Heart right ventricle (tissue), 16 donors: ENCODE results near the gene TP63. TPM values are rescaled to one million over a fixed set of nuclear protein-coding genes. Genes with fewer than 3 reads are reported as not detected.
A peak's percentile ranks its signal among the peaks of the same experiment; 100 is the strongest.

Experiments
- ATAC-seq, 8 donors: fragments of 200-7000 bp; cut with Tn5 transposase; one replicate each; pipeline ENCODE4 v1.9.1; 2020; ENCODE audit warnings: mild to moderate bottlenecking in 8 of 8, moderate library complexity in 8 of 8, moderate number of reproducible peaks in 1 of 8
- DNase-seq, 2 donors: peaks; one replicate each; pipeline ENCODE4 v3.0.0-alpha.2; 2020
- H3K27ac ChIP-seq, 10 donors: fragments of 200-600 bp; sonication (generic) in 2 of 10; one replicate each; pipeline versions ENCODE4 v1.5.0 to v1.8.0; 2020 to 2022; ENCODE audit warnings: mild to moderate bottlenecking in 3 of 10
- H3K27me3 ChIP-seq, 7 donors: fragments of 200-600 bp; one replicate each; pipeline ENCODE4 v1.8.0; 2021 to 2022; ENCODE audit warnings: mild to moderate bottlenecking in 2 of 7
- H3K36me3 ChIP-seq, 9 donors: fragments of 200-600 bp; sonication (generic) in 1 of 9; one replicate each; pipeline versions ENCODE4 v1.5.0 to v1.8.0; 2020 to 2022; ENCODE audit warnings: mild to moderate bottlenecking in 2 of 9
- H3K4me1 ChIP-seq, 9 donors: fragments of 200-600 bp; sonication (generic) in 1 of 9; one replicate each; pipeline versions ENCODE4 v1.5.0 to v1.8.0; 2020 to 2022; ENCODE audit warnings: mild to moderate bottlenecking in 4 of 9
- H3K4me3 ChIP-seq, 10 donors: fragments of 200-600 bp; sonication (generic) in 2 of 10; one replicate each; pipeline versions ENCODE4 v1.5.0 to v1.8.0; 2020 to 2022; ENCODE audit warnings: mild to moderate bottlenecking in 7 of 10, moderate library complexity in 2 of 10
- H3K9me3 ChIP-seq, 11 donors: fragments of 200-600 bp in 10 of 11; sonication (generic) in 2 of 11; one replicate each; pipeline versions ENCODE4 v1.5.0 to v1.8.0; 2013 to 2022; ENCODE audit warnings: mild to moderate bottlenecking in 2 of 11, control low read depth in 1 of 11, moderate library complexity in 1 of 11
- WGBS, 2 donors: extraction: QIAGEN DNeasy Blood & Tissue Kit; methylation state at CpG; one replicate each; pipeline ENCODE4 v1.1.7; 2013; ENCODE audit warnings: inconsistent platforms in 1 of 2; 5-methylcytosine and 5-hydroxymethylcytosine counted together
- intact Hi-C, 10 donors: fragments of 100-400 bp; cut with DNase I; formaldehyde crosslinking; loops; one replicate each; pipeline versions ENCODE4 v1.11.1 to v1.14.2; 2022
- polyA plus RNA-seq, 2 donors: library from polyadenylated mRNA; stranded (reverse); fragments of 200-250 nt; gene quantifications; one replicate each; pipeline ENCODE4 v1.2.3, GENCODE V29; 2013
- total RNA-seq, 10 donors: library from RNA; stranded (reverse); fragmentation: NEBNext Ultra II Directional in 3 of 10; extraction: Animal tissue kit (Norgen Biotek cat#: 25700) in 3 of 10; gene quantifications; one replicate each; pipeline versions ENCODE4 v1.2.1 to v1.2.4, GENCODE V29; 2021 to 2023
- TF ChIP-seq, protein P1 (sequence below), 9 donors: fragments of 200-600 bp; sonication (generic) in 2 of 9; IDR thresholded peaks; one replicate each; pipeline versions ENCODE4 v1.5.0 to v1.8.0; 2021 to 2022; ENCODE audit warnings: antibody characterized with exemption in 9 of 9, mild to moderate bottlenecking in 5 of 9, moderate library complexity in 1 of 9
- donor health status: Arrhythmogenic right ventricular cardiomyopathy.
- donor health status: ischemic (EF 13 %, LVEDD 7.1; RV severe dilation, severe dysfunction).
- donor health status: healthy with polysubstance abuse.
- donor health status: DM: no; HTN: yes; CAD: no.
- donor health status: DM: no; HTN: no; CAD: no.
- donor health status: ischemic (EF 25% LVEDD 6.9; RV normal size, moderate dysfunction).
- donor health status: ischemic (EF 25% LVEDD 5.7; RV mildly dilated, moderate dysfunction).
- donor health status: healthy.
- donor health status: DM: yes; HTN: yes; CAD: no.
- donor health status: Ischemic cardiomyopathy.
- donor health status: ischemic (EF 35%, LVEDD 5.7; RV mildly dilated, moderate dysfunction).
- donor health status: nonischemic (EF 11% LVEDD 7.7; RV severe dilation, severe dysfunction).
- donor health status: DM: yes; HTN: yes; CAD: no.
- donor health status: PGD.
- donor health status: ischemic (EF 29% LVEDD 5.4; RV normal size, mild dysfunction).
- donor health status: nonischemic (EF 23%, LVEDD 6.1; RV moderate dilation, normal function).

TP63 gene
- total and polyA plus RNA-seq, 12 donors, result 0.07 to 1.5 (median 0.49) TPM

DNA sequence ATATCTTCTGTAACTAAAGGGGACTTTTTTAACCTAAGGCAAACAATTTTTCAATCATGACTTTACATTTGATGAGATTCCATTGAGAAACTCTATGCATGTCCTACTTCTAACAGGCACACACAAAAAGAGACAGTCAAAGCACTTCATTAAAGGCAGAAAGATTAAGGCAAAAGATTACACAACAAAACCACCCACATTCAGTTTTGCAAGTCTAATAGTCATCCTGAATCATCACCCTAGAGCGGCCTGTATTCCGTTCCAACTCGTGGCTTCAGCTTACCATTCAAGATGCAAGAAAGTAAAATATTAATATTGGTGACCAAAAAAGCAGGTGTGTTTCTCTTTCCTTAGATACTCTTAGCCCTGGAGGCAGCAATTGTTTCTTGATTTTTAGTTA is 283.6 kb downstream of the TP63 start:
- ATAC-seq (peak in 1 of 8 donors; percentile 51), DNase-seq (no peak)
- H3K27me3 ChIP-seq, result peaks cover 0 to 6% (median 0%) of the 10 kb centered on the region in 7 donors
- H3K4me3 ChIP-seq, result no peak overlapping the region
- 83 to 90% methylated on average over 3 of the region's 3 CpGs for WGBS, 2 donors
- no peaks in the 10 kb centered on the region for H3K4me1 ChIP-seq
- intact Hi-C loops, result no loop called here
- H3K9me3 ChIP-seq, result peaks cover 0 to 2% (median 0%) of the 10 kb centered on the region in 11 donors
- H3K27ac ChIP-seq, result no peak overlapping the region
- TF ChIP-seq, protein P1, sequence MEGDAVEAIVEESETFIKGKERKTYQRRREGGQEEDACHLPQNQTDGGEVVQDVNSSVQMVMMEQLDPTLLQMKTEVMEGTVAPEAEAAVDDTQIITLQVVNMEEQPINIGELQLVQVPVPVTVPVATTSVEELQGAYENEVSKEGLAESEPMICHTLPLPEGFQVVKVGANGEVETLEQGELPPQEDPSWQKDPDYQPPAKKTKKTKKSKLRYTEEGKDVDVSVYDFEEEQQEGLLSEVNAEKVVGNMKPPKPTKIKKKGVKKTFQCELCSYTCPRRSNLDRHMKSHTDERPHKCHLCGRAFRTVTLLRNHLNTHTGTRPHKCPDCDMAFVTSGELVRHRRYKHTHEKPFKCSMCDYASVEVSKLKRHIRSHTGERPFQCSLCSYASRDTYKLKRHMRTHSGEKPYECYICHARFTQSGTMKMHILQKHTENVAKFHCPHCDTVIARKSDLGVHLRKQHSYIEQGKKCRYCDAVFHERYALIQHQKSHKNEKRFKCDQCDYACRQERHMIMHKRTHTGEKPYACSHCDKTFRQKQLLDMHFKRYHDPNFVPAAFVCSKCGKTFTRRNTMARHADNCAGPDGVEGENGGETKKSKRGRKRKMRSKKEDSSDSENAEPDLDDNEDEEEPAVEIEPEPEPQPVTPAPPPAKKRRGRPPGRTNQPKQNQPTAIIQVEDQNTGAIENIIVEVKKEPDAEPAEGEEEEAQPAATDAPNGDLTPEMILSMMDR (IDR thresholded peaks at IDR 0.05), result no peak
- H3K36me3 ChIP-seq, result no peaks in the 10 kb centered on the region

DNA sequence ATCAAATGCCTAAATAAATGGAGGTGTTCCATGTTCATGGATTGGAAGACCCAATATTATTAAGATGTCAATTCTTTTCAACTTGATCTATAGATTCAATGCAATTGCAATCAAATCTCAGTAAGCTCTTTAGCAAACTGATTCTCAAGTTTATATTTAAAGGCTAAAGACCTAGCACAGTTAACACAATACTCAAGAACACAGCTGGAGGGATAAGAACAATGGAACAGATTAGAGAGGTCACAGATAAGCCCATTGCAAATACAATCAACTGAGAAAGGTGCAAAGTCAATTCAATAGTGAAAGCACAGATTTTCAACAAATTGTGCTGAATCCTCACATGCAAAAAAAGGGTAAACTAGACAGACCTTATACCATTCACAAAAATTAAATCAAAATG is 290.6 kb downstream of the TP63 start:
- Histone ChIP-seq H3K9me3 (peaks cover 0 to 23% (median 0%) of the 10 kb centered on the region in 11 donors), H3K4me1 (no peaks in the 10 kb centered on the region), H3K36me3 (no peaks in the 10 kb centered on the region), H3K4me3 (no peak overlapping the region), H3K27ac (no peak overlapping the region), H3K27me3 (no peaks in the 10 kb centered on the region)
- ATAC-seq, result no peak
- DNase-seq, result no peak
- intact Hi-C loops, result no loop called here
- TF ChIP-seq, protein P1 (IDR thresholded peaks at IDR 0.05), result no peak

DNA sequence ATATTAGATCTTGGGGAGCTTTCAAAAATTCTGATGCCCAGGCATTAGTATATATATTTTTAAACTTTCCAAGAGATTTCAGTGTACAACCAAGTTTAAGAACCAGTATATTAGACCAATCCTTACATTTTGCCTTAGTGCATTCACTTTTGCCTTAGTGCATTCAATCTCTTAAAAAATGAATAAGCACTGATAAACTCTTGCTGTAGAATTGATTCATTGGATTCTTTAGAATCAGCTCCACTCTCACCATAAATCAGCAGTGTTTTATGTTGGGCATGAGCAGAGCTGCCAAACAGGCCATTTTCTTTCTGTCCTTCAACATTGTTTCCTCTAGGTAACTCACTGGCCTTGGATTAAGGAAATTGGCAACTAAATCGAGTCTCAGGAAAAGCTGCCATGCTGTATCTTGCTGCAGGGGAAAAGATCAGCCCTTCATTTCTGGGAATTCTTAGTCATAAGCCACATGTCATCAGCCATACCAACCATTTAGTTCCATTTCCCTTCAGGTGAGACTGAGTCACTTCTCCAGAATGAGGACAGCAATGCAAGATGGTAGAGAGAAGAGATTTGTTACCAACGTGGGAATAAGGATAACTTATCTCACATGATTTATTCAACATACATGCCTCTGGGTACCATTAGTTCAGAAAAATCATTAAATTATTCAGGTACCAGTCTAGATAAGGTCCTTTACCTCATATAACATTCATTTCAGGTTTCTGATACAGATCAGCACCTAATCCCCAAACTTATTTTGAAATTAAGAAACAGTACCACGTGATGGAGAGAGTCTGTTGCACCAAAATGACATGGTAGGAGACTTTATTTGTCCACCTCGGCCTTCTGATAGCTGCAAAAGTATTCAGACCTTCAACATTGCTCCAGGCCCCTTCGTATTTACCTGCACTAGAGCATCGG is 297.0 kb downstream of the TP63 start:
- ATAC-seq (no peak), DNase-seq (no peak)
- H3K27ac ChIP-seq, result no peak overlapping the region
- intact Hi-C loops, result no loop called here
- TF ChIP-seq, protein P1 (IDR thresholded peaks at IDR 0.05), result no peak
- H3K4me3 ChIP-seq, result no peak overlapping the region
- WGBS, 2 donors, result 74 to 75% methylated on average over 6 of the region's 6 CpGs
- no peaks in the 10 kb centered on the region for H3K4me1 ChIP-seq
- peaks cover 0 to 10% (median 0%) of the 10 kb centered on the region in 11 donors for H3K9me3 ChIP-seq
- H3K36me3 ChIP-seq, result no peaks in the 10 kb centered on the region
- no peaks in the 10 kb centered on the region for H3K27me3 ChIP-seq

DNA sequence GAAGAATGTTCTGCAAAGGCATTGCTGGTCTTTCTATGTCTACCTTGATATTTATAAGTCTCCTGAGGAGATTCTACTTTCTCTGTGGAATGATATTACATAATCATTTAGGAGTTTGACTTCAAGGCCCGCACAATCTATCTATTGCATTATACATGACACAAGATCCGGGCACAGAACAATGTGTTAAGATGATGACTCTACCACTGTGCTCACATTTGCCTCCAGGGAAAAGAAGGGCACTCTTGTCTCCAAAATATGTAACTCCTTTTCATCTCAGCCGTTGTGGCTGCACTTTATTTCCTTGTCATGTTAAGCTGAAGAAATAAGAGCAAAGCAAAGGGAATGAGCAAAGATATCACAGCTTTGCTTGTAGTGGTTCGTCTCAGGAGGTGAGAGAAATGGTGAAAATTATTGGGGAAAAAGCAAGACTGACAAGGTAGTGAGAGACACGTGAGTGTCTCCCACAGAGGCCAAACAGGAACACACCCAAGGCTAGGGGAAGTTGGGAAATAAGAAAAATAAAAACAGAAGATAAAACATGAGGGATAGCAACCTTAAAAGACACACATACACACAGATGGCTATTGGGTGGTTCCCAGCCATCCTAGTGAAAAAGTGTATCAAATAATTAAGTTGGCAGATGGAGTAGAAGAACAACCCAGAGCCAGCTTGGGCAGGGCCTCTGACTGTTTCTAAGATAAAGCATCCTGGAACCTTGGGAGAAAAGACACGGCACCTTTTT is 305.2 kb downstream of the TP63 start:
- Histone ChIP-seq H3K36me3 (no peaks in the 10 kb centered on the region), H3K4me1 (no peaks in the 10 kb centered on the region), H3K27ac (no peak overlapping the region), H3K27me3 (no peaks in the 10 kb centered on the region), H3K9me3 (peaks cover 0 to 20% (median 0%) of the 10 kb centered on the region in 11 donors), H3K4me3 (no peak overlapping the region)
- ATAC-seq (no peak), DNase-seq (no peak)
- intact Hi-C loops, result no loop called here
- TF ChIP-seq, protein P1 (IDR thresholded peaks at IDR 0.05), result no peak
- 72 to 76% methylated on average over 6 of the region's 6 CpGs for WGBS, 2 donors
